ENCODE results near the gene C13orf46.
"Not testable (repeated sequence)": the region's sequence is repeated elsewhere in the genome, so short reads cannot be mapped to it uniquely, and the experiment has no call there.

C13orf46 gene

DNA sequence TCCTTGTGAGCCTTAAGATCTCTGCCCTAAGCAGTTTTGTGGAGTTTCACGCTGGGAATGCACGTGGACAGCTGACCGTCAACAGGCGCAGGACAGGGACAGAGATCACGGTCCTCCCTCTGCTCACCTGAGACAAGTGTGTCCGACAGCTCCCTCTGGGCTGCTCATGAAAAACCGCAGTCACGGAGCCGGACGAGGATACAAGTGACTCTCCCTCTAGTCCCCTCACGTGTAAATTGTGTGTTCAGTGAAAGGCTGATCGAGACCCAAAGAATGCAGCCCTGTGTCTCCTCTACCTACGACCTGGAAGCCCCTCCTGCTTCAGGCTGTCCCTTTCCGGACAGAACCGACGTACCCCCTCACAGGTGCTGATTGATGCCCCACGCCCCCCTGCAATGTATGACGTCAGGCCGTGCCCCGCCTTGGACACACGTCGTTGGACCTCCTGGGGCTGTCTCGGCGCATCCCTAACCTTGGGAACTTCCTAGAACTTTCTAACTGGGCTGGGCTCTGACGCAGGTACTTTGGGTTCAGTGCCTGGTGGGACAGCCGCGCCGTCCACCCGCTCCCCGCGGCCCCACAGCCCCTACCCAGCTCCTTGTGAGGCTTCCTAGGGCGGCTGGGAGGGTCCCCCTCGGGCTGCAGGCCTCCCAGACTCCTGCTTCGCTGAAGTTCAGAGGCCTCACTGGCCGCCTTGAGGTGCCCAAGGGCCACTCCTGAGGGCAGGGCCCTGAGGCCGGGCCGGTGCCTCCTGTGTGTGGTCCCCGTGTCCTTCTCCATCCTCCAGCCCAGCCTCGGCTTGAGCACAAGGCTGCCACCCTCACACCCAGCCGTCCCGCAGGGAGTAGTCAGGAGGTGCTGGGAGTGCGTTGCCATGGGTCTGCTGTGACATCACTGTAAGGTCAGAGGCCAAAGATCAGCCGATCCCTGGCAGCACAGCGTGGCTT lies at the start of gene C13orf46:
Gene C13orf46 (minus strand): TSS at position 859 of the 947 bp plus-strand sequence. CDS start 79 bp downstream, at position 780.
- H3K9me3 ChIP-seq (ENCODE audit: control insufficient read depth, low read length), result no peaks in the 10 kb centered on the region
- H3K4me1 ChIP-seq (ENCODE audit: control insufficient read depth, insufficient read depth, low read length), result peaks cover 29% of the 10 kb centered on the region
- DNase-seq (ENCODE audit: low read depth), result no peak
- H3K9ac ChIP-seq (ENCODE audit: low read length), result peak within 1 kb of the TSS; percentile 35
- peaks cover 29% of the 10 kb centered on the region for H3K36me3 ChIP-seq (ENCODE audit: control insufficient read depth, insufficient read depth, low read length, severe bottlenecking)
- H3K4me3 ChIP-seq (ENCODE audit: low read length), result no peak within 1 kb of the TSS
- no peaks in the 10 kb centered on the region for H3K27me3 ChIP-seq (replicated peaks; ENCODE audit: control insufficient read depth, insufficient read depth, low read length)

DNA sequence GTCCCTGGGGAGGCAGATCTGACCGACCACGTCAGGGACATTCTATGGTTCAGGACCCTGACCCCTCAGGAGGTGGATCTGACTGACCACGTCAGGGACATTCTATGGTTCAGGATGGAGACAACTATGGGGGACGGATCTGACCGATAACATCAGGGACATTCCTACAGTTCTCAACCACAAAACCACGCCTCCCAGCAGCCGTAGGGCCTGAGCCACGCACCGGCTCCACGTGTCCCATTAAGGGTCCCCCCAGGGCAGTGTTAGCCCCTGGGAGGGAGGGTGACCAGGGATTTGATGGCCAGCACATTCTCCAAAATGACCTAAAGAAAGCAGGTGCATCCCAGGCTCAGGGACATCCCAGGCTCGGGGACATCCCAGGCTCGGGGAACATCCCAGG lies 49.0 kb upstream of the C13orf46 start:
- no peaks in the 10 kb centered on the region for H3K27me3 ChIP-seq (replicated peaks; ENCODE audit: control insufficient read depth, insufficient read depth, low read length)

DNA sequence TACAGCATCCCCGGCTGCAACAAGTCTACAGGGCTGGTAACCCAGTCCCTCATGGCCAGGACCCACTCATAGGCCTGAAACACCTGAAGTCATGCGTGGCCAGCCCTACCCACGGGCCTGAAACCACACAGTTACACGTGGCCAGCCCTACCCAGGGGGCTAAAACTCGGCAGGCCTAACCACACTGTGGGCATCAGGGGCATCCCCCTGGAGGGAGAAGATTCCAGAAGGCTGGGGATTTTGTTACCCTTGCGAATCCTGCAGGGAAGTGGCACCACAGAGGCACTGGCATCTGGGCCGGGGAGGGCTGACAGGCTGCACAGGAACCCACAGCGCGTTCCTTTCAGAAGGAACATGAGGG lies 48.4 kb upstream of the C13orf46 start:
- no peak for DNase-seq (ENCODE audit: low read depth)
- peaks cover 72% of the 10 kb centered on the region for H3K36me3 ChIP-seq (ENCODE audit: control insufficient read depth, insufficient read depth, low read length, severe bottlenecking)
- H3K9me3 ChIP-seq (ENCODE audit: control insufficient read depth, low read length), result no peaks in the 10 kb centered on the region
- H3K9ac ChIP-seq (ENCODE audit: low read length), result no peak overlapping the region
- peaks cover 25% of the 10 kb centered on the region for H3K4me1 ChIP-seq (ENCODE audit: control insufficient read depth, insufficient read depth, low read length)
- H3K27me3 ChIP-seq (replicated peaks; ENCODE audit: control insufficient read depth, insufficient read depth, low read length), result no peaks in the 10 kb centered on the region
- no peak overlapping the region for H3K4me3 ChIP-seq (ENCODE audit: low read length)

More for the DNA sequence above, 49.0 kb upstream of the C13orf46 start:
- Histone ChIP-seq H3K4me3 (ENCODE audit: low read length) (no peak overlapping the region), H3K36me3 (ENCODE audit: control insufficient read depth, insufficient read depth, low read length, severe bottlenecking) (peaks cover 71% of the 10 kb centered on the region), H3K4me1 (ENCODE audit: control insufficient read depth, insufficient read depth, low read length) (peaks cover 31% of the 10 kb centered on the region), H3K9me3 (ENCODE audit: control insufficient read depth, low read length) (no peaks in the 10 kb centered on the region), H3K9ac (ENCODE audit: low read length) (no peak overlapping the region)
- DNase-seq (ENCODE audit: low read depth), result peak; percentile 19

DNA sequence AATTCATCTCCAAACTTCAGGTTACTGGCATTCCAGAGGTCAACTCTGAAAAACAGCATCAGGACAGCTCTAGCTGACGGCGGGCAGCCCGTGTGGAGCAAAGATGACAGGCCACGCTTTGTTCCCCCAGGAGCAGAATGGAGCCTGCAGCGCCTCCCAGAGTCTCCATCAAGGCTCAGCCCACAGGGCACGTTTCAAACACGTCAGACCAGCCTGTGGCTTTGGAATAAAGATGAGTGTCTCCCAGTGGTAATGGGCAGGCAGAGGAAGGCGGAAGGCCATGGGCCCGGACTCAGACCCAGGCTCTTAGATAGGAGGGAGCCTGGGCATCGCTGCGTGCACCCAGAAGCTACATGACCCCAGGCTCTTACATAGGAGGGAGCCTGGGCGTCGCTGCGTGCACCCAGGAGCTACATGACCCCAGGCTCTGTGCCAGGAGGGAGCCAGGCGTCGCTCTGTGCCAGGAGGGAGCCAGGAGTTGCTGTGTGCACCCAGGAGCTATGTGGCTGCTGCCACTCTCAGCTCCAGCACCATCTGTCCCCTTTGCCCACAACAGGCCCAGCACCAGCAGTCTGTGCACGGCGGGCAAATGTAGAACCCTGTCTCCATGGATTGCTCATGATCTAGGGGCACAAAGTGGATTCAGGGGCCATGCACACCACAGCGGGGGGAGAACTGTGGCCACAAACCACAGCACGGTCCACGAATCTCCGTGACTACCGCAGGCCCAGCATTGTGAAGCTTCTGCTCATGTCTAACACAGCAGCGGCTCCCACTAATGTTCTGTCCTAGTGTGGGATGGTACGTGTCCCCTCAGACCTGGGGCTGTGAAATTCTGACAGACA lies 47.8 kb upstream of the C13orf46 start:
- H3K27me3 ChIP-seq (replicated peaks; ENCODE audit: control insufficient read depth, insufficient read depth, low read length), result no peaks in the 10 kb centered on the region
- H3K4me1 ChIP-seq (ENCODE audit: control insufficient read depth, insufficient read depth, low read length), result peaks cover 21% of the 10 kb centered on the region
- H3K9me3 ChIP-seq (ENCODE audit: control insufficient read depth, low read length), result no peaks in the 10 kb centered on the region
- no peak for DNase-seq (ENCODE audit: low read depth)
- H3K36me3 ChIP-seq (ENCODE audit: control insufficient read depth, insufficient read depth, low read length, severe bottlenecking), result peaks cover 78% of the 10 kb centered on the region
- H3K9ac ChIP-seq (ENCODE audit: low read length), result no peak overlapping the region
- H3K4me3 ChIP-seq (ENCODE audit: low read length), result no peak overlapping the region

DNA sequence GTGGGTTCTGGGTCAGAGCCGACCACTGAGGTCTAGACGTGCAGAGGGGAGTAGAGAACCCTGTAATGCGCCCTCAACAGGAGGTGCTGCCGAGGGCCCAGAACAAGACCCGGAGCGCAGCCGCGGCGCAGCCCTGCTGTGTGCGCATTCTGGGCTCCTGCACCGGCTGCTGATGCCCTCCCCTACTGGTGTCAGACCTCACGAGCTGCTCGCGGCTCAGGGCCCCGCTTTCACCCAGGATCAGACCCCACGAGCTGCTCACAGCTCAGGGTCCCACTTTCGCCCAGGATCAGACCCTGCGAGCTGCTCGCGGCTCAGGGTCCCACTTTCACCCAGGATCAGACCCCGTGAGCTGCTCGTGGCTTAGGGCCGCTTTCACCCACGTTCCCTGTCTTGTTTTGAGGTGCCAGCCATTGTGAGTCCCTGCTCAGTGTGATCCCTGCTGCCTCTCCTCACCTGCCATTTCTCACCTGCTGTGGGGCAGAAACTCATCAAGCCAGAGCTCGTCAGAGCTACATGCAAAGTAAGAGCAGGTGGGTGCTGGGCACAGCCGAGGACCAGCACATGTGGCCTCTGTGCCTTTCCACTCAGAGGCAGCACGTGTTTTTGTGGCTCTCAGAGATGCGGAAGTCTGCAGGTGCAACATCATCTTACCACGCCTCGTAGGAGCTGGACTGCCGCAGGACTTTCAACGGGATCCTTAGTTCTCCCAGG lies 47.0 kb upstream of the C13orf46 start:
- no peak for DNase-seq (ENCODE audit: low read depth)
- Histone ChIP-seq H3K9me3 (ENCODE audit: control insufficient read depth, low read length) (no peaks in the 10 kb centered on the region), H3K9ac (ENCODE audit: low read length) (no peak overlapping the region), H3K36me3 (ENCODE audit: control insufficient read depth, insufficient read depth, low read length, severe bottlenecking) (peaks cover 85% of the 10 kb centered on the region), H3K4me1 (ENCODE audit: control insufficient read depth, insufficient read depth, low read length) (peaks cover 21% of the 10 kb centered on the region), H3K4me3 (ENCODE audit: low read length) (no peak overlapping the region), H3K27me3 (replicated peaks; ENCODE audit: control insufficient read depth, insufficient read depth, low read length) (no peaks in the 10 kb centered on the region)

DNA sequence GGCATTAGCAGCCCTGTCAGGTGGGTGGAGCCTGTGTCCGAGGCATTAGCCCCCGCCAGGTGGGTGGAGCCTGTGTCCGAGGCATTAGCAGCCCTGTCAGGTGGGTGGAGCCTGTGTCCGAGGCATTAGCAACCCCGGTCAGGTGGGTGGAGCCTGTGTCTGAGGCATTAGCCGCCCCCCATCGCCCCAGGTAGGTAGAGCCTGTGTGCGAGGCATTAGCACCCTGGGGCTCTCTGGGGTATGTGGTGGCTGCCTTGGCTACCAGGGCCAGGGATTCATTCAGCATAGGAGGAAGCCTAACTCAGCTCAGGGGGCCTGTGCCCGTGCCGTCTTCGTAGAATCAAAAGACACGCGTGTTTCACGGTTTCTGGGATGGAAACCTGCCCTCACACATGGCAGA lies 46.3 kb upstream of the C13orf46 start:
- not testable (repeated sequence) for DNase-seq (ENCODE audit: low read depth); H3K9me3 ChIP-seq (ENCODE audit: control insufficient read depth, low read length); H3K9ac ChIP-seq (ENCODE audit: low read length); H3K27me3 ChIP-seq (replicated peaks; ENCODE audit: control insufficient read depth, insufficient read depth, low read length); H3K4me3 ChIP-seq (ENCODE audit: low read length)
- Histone ChIP-seq H3K36me3 (ENCODE audit: control insufficient read depth, insufficient read depth, low read length, severe bottlenecking) (peaks cover 85% of the 10 kb centered on the region), H3K4me1 (ENCODE audit: control insufficient read depth, insufficient read depth, low read length) (peaks cover 20% of the 10 kb centered on the region)

DNA sequence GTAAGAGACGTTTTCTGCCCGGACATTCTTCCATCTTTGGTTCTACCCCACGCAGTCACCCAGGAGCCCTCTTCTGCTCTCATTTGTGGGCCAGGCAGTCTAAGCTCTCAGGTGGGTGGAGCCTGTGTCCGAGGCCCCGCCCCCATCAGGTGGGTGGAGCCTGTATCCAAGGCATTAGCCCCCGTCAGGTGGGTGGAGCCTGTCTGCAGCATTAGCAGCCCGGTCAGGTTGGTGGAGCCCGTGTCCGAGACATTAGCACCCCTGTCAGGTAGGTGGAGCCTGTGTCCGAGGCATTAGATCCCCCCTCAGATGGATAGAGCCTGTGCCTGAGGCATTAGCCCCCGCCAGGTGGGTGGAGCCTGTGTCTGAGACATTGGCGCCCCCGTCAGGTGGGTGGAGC lies 45.5 kb upstream of the C13orf46 start:
- Histone ChIP-seq H3K9me3 (ENCODE audit: control insufficient read depth, low read length) (no peaks in the 10 kb centered on the region), H3K9ac (ENCODE audit: low read length) (no peak overlapping the region), H3K36me3 (ENCODE audit: control insufficient read depth, insufficient read depth, low read length, severe bottlenecking) (peaks cover 85% of the 10 kb centered on the region), H3K4me3 (ENCODE audit: low read length) (no peak overlapping the region), H3K27me3 (replicated peaks; ENCODE audit: control insufficient read depth, insufficient read depth, low read length) (no peaks in the 10 kb centered on the region), H3K4me1 (ENCODE audit: control insufficient read depth, insufficient read depth, low read length) (peaks cover 19% of the 10 kb centered on the region)
- DNase-seq (ENCODE audit: low read depth), result peak; percentile 19

DNA sequence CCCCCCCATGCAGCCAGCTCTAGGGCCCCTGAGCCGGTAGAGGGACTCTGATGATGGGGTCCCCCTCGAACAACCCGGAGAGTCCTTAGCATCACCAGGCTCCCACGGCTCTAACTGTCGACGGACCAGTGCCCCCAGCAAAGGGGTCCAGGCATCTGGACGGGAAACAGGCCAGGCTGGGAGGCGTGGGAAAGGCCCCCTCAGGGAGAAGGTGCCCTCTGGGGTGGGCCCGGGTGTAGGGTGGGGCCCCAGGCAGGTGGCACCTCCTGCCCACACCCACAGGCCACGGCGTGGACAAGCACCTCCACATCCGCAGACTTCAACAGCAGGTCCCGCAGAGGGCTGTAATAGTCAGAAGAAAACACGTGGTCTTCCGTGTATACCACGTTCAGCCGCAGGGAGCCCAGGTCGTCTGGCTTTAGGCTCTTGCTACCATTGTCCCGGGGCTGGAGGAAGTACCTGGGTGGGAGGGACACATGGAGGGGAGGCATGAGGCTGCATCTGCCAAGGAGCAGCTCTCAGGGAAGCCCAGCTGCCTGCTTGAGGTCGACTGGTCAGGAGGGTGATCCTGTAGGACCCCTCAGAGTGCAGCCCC lies 44.7 kb upstream of the C13orf46 start:
- Histone ChIP-seq H3K4me1 (ENCODE audit: control insufficient read depth, insufficient read depth, low read length) (peaks cover 19% of the 10 kb centered on the region), H3K9me3 (ENCODE audit: control insufficient read depth, low read length) (no peaks in the 10 kb centered on the region), H3K4me3 (ENCODE audit: low read length) (no peak overlapping the region), H3K36me3 (ENCODE audit: control insufficient read depth, insufficient read depth, low read length, severe bottlenecking) (peaks cover 82% of the 10 kb centered on the region), H3K27me3 (replicated peaks; ENCODE audit: control insufficient read depth, insufficient read depth, low read length) (no peaks in the 10 kb centered on the region), H3K9ac (ENCODE audit: low read length) (no peak overlapping the region)
- DNase-seq (ENCODE audit: low read depth), result no peak

DNA sequence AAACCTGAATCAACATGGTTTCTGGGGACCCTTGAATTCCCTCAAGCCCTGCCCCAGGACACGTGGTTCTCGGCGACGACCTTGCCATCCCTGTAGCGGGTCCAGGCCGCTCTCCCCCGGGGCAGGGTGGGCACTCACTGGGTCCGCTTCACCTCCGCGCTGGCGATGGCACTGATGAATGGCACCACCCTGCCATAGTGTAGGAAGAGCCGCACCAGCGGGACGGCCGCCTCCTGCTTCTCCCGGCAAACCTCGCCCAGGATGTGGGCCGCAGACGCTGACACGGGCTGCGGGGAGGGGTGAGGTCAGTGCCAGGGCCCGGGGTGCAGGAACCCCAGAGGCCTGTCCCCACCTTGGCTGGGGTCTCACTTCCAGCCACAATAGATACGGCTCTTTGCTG lies 44.1 kb upstream of the C13orf46 start:
- Histone ChIP-seq H3K36me3 (ENCODE audit: control insufficient read depth, insufficient read depth, low read length, severe bottlenecking) (peaks cover 83% of the 10 kb centered on the region), H3K27me3 (replicated peaks; ENCODE audit: control insufficient read depth, insufficient read depth, low read length) (no peaks in the 10 kb centered on the region), H3K4me1 (ENCODE audit: control insufficient read depth, insufficient read depth, low read length) (peaks cover 19% of the 10 kb centered on the region), H3K9ac (ENCODE audit: low read length) (no peak overlapping the region), H3K9me3 (ENCODE audit: control insufficient read depth, low read length) (no peaks in the 10 kb centered on the region), H3K4me3 (ENCODE audit: low read length) (no peak overlapping the region)
- no peak for DNase-seq (ENCODE audit: low read depth)

DNA sequence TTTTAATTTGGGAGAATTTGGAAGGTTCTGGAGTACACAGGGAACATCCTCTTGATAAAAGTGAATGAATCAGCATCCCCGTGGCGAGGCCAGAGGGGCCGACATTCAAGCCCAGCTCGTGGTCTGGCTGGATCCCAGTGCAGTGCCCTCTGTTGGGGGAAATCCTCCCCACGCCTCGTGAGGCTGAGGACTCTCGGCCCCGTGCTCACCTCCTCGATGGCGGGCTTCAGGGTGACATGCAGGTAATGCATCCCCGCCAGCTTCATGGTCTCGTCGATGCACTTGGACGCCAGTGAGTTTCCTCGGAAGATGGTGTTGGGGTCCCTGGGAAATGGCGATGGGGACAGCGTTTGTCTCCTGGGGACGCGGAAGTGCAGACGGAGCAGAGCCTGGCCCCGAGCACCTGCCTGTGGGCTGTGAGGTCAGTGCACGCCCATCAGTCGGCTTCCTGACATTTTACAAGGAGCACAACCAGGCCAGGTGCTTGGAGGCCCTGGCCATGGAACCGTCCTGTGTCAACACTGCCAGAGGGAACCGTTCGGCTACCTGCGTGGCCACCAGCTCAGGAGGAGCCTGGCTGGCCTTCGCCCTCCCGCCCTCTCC lies 43.3 kb upstream of the C13orf46 start:
- Histone ChIP-seq H3K27me3 (replicated peaks; ENCODE audit: control insufficient read depth, insufficient read depth, low read length) (no peaks in the 10 kb centered on the region), H3K4me1 (ENCODE audit: control insufficient read depth, insufficient read depth, low read length) (peaks cover 19% of the 10 kb centered on the region), H3K4me3 (ENCODE audit: low read length) (no peak overlapping the region), H3K9ac (ENCODE audit: low read length) (peak overlapping the region; percentile 72), H3K9me3 (ENCODE audit: control insufficient read depth, low read length) (no peaks in the 10 kb centered on the region), H3K36me3 (ENCODE audit: control insufficient read depth, insufficient read depth, low read length, severe bottlenecking) (peaks cover 80% of the 10 kb centered on the region)
- DNase-seq (ENCODE audit: low read depth), result no peak
